GM12874 (cell line): ENCODE results near the gene NCK2.

Source experiments
- CTCF ChIP-seq: IDR thresholded peaks from 2 replicates; pipeline ENCODE4 v1.5.1; 2011; ENCODE audit warnings: low read depth, mild to moderate bottlenecking, control low read depth, low read length, moderate library complexity; ENCODE audit not compliant: insufficient read depth

NCK2 gene

GRCh38 chr2:105737980-105738657 lies 6.6 kb upstream of the NCK2 start:
- no peak for TF ChIP-seq CTCF

DNA sequence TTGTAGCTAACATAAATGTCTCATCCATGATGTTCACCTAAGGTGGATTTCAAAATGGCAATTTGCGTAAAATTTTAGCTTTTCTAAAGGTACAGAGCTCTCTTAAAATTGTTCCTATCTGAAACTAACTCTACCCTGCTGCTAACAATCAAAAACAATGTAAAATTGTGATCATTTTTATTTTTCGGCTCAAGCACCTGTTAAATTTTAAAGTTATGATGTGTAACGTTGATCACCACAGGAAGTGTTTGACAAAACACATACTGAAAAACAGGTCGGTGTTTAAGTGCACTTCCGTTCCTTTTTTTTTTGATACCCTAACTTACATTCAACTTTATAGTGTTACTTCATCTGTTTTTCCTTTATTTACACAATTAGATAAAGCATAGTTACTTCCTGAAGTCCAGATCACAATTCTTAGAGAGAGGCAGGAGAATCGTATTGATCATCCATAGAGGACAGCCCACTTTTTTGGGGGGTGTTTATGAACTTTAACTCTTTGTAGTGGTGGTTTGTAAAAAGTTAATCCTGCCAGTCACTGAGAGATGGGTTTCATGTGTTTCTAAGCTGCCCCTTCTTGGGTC lies 6.0 kb upstream of the NCK2 start:
- TF ChIP-seq CTCF = no peak

DNA sequence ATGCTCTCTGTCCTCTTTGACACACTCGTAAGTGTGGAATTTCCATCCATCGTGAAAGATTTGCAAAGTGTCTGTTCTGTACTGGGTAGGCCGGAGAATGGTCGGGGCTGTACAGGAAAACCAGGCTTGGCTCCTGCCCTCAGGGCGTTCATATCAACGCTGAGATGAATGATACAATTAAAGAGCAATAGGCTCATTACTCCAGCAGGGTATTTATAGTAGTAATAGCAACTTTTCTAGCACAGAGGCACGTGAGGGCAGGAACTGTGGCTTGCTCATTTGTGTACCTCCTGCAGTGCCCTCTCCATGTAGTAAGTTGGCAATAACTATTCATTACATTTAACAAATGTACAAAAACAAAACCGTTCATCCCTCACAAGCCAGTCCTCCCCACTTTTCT lies 5.3 kb upstream of the NCK2 start:
- TF ChIP-seq CTCF = no peak

GRCh38 chr2:105739944-105740530 lies 4.7 kb upstream of the NCK2 start:
- TF ChIP-seq CTCF = no peak

DNA sequence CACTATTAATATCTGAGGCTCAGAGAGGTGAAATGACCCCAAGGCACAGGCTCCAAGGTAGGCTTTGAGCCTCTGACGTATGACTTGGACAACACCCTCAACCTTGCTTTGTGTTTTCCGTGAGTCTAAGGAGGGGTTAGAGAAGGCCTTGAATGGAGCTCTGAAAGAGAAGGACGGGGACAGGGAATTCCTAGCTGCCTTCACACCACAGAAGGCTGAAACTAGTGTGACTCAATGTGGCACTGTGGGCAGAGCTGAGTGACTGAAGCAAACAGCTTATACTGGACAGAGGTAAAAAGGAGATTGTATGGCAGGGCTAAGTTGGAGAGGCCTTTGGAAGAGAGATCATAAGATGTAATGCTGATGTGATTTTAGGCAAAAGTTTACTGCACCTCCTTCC lies 3.5 kb upstream of the NCK2 start:
- no peak for TF ChIP-seq CTCF

DNA sequence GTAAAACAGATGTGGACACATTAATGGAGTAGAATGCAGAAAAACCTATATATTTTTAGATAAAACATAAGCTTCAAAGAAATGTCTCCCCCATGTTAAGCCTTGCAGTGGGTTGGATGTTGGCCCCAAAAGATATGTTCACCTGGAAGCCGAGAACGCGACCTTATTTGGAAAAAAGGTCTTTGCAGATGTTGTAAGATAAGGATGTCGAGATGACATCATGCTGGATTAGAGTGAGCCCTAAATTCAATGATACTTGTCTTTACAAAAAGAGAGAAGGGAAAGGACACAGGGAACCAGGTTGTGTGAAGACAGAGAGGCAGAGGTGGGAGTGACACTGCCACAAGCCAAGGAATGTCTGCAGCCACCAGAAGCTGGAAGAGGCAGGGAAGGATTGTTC lies 3.1 kb upstream of the NCK2 start:
- no peak for TF ChIP-seq CTCF

- TF ChIP-seq CTCF = no peak
Measured at GRCh38 chr2:105744091-105744908, 412 bp upstream of the NCK2 start.
